HG03521 (cell line): ENCODE results near the gene TMEM117.
A peak's percentile ranks its signal among the peaks of the same experiment; 100 is the strongest.

Experiments
- ATAC-seq: cut with Tn5 transposase; IDR thresholded peaks from one replicate; pipeline ENCODE4 v1.9.1; 2021; ENCODE audit warnings: mild to moderate bottlenecking, moderate library complexity; ENCODE audit not compliant: unreplicated experiment

Gene TMEM117

GRCh38 chr12:44076871-44077270 is 241.0 kb downstream of the TMEM117 start:
- no peak for ATAC-seq

GRCh38 chr12:44077294-44077693 is 241.4 kb downstream of the TMEM117 start:
- ATAC-seq: no peak

- ATAC-seq: no peak
Observed at GRCh38 chr12:44078273-44078672, 242.4 kb downstream of the TMEM117 start.

- ATAC-seq: no peak
Observed at GRCh38 chr12:44088647-44089046, 252.8 kb downstream of the TMEM117 start.

- no peak for ATAC-seq
Observed at GRCh38 chr12:44091948-44092606, 256.2 kb downstream of the TMEM117 start.

GRCh38 chr12:44098786-44099185 is 262.9 kb downstream of the TMEM117 start:
- no peak for ATAC-seq

- ATAC-seq: no peak
Observed at GRCh38 chr12:44099486-44099885, 263.6 kb downstream of the TMEM117 start.

GRCh38 chr12:44100264-44100663 is 264.4 kb downstream of the TMEM117 start:
- no peak for ATAC-seq

GRCh38 chr12:44101475-44101874 is 265.6 kb downstream of the TMEM117 start:
- no peak for ATAC-seq

GRCh38 chr12:44114906-44115305 is 279.0 kb downstream of the TMEM117 start:
- no peak for ATAC-seq

- no peak for ATAC-seq
Observed at GRCh38 chr12:44117337-44117736, 281.5 kb downstream of the TMEM117 start.

- no peak for ATAC-seq
Observed at GRCh38 chr12:44118946-44119345, 283.1 kb downstream of the TMEM117 start.

GRCh38 chr12:44126806-44127205 is 290.9 kb downstream of the TMEM117 start:
- no peak for ATAC-seq

- no peak for ATAC-seq
Observed at GRCh38 chr12:44127966-44128710, 292.3 kb downstream of the TMEM117 start.

- no peak for ATAC-seq
Observed at GRCh38 chr12:44143175-44143574, 307.3 kb downstream of the TMEM117 start.

GRCh38 chr12:44148936-44149335 is 313.1 kb downstream of the TMEM117 start:
- no peak for ATAC-seq

GRCh38 chr12:44154128-44154527 is 318.2 kb downstream of the TMEM117 start:
- no peak for ATAC-seq

GRCh38 chr12:44155358-44155757 is 319.5 kb downstream of the TMEM117 start:
- ATAC-seq: no peak

- ATAC-seq: peak; percentile 87
Observed at GRCh38 chr12:44157359-44157758, 321.5 kb downstream of the TMEM117 start.

GRCh38 chr12:44158746-44159145 is 322.9 kb downstream of the TMEM117 start:
- no peak for ATAC-seq

- no peak for ATAC-seq
Observed at GRCh38 chr12:44159216-44159615, 323.3 kb downstream of the TMEM117 start.

GRCh38 chr12:44159862-44160261 is 324.0 kb downstream of the TMEM117 start:
- no peak for ATAC-seq
